NCI-H187 treated with DMSO at 0.1 percent for 48 hours (cell line): ENCODE measurements around the gene RPP30.

Experiments
- DNase-seq: peaks from one replicate; lab custom pipeline; 2025; lab: John Stamatoyannopoulos, UW

The RPP30 gene

GRCh38 chr10:90944749-90945148 is 73.0 kb downstream of the RPP30 start:
- no peak for DNase-seq

GRCh38 chr10:90945491-90946070 is 73.8 kb downstream of the RPP30 start:
- DNase-seq: no peak

GRCh38 chr10:90947030-90947960 is 75.5 kb downstream of the RPP30 start:
- DNase-seq: no peak
